GM21717 (cell line): ENCODE results near the gene CFAP43.
A peak's percentile ranks its signal among the peaks of the same experiment; 100 is the strongest.

ENCODE experiments used
- ATAC-seq: cut with Tn5 transposase; IDR thresholded peaks from one replicate; pipeline ENCODE4 v1.9.1; 2021; ENCODE audit warnings: mild to moderate bottlenecking, moderate library complexity; ENCODE audit not compliant: unreplicated experiment

The CFAP43 gene

DNA sequence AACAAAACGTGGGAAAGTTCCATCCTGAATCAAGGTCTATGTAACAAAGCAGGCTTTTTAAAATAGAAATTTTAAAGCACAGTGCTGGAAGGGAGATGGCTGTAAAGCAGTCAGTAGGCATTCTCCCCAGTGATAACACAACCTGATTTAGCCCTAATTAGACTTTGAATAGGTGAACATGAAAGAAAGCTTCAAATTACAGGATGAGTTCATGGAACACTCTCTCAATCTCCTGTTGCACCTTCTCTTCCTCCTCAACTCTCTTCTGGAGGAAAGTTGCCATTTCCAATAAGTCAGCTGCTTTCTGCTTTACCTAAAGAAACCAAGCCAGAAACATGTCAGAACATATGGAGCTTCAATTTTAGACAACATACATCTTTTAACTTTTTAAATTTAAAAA, 90.1 kb downstream of the CFAP43 start:
- no peak for ATAC-seq

DNA sequence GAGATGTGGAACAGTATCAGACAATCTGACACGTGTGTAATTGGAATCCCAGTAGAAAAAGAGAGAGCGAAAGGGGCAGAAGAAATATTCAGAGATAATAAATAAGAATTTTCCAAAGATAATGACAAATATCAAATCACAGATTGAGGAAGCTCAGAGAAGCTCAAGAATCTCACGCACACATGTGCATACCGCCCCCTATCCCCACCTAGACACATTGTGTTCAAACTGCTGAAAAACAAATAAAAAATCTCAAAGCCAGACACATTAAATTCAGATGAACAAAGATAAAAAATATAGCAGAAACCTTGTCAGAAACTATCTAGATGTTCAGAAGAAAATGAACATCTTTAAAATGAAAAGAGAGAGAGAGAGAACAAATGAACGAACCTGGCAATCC, 92.9 kb downstream of the CFAP43 start:
- no peak for ATAC-seq

DNA sequence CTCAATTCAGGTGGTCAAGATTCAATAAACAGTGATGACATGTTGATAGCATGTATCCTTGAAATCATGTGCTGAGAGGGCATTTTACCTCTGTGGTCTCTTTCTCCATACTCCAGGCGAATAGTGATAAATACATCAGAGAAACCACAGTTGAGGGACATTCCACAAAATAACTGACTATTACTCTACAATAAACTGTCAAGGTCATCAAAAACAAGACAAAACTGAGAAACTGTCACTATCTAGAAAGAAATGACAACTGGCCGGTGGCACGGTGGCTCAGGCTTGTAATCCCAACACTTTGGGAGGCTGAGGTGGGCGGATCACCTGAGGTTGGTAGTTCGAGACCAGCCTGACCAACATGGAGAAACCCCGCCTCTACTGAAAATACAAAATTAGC, 94.0 kb downstream of the CFAP43 start:
- no peak for ATAC-seq

DNA sequence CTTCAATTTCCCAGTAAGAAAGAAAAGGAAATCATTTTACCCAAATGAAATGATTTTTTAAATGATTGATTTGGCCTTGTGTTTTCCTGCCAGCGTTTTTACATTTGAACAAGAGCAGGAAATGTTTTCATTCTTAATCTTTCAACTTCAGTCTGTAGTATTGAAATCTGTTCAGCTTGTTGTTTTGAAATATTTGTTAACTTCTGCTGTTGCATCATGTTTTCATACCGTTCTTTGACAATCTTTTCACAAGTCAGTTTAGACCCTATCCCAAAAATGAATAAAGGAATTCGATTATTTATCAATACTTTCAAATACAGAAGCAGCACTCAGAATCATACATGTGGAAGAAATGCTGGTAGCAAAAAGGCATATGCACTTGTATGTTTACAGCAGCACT, 102.1 kb downstream of the CFAP43 start:
- no peak for ATAC-seq

DNA sequence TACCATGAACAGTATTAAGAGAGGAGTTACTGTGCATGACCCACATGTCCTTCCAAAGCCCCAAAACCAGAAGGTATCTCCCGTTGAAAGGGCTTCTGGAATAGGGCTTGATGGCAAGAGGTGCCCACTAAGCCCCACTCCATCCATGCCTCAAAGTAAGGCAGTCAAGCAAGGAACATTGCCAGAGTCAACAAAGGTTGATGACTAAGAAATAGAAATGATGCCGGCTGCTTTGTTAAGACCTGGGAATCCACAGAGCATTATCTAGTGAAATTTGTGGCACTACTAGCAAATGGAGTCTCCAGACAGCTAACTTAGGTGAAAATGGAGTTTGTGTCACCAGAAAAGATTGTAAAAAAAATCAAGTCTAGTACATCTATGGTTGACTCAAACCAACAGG, 104.0 kb downstream of the CFAP43 start:
- ATAC-seq = no peak

DNA sequence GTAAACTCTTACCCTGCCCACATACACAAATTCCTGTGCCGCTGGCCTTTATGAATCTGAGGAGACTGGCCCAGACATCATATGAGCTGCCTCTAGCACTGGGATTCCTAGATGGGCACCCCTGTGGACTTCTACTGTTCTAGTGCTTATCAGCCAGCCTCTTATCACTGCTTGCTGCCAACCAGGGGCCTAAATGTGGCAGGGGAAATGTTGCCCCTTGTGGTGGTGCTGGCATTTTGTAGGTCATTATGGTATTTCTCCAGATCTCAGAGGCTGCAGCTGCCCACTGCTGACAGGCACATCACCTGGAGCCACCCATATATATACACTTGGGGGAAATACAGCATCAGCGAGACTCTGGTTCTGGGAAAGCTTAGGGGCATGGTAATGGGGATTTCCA, 104.8 kb downstream of the CFAP43 start:
- no peak for ATAC-seq

DNA sequence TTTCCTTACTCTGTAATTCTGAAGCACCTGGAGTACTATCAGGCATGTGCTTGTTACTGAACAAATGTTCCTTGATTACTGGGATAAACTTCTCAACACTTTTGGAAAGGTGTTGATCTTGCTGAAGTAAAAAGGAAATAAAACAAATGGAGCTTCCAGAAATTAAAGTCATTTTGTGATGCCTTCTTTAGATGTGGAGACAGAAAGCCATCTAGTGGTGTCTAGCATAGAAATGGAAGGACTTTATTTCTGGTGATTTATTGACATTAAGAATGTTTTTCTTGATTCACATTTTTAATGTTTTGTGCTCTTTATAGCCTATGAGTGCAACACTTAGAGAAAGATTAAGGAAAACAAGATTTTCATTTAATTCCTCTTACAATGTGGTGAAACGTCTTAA, 108.8 kb downstream of the CFAP43 start:
- no peak for ATAC-seq

DNA sequence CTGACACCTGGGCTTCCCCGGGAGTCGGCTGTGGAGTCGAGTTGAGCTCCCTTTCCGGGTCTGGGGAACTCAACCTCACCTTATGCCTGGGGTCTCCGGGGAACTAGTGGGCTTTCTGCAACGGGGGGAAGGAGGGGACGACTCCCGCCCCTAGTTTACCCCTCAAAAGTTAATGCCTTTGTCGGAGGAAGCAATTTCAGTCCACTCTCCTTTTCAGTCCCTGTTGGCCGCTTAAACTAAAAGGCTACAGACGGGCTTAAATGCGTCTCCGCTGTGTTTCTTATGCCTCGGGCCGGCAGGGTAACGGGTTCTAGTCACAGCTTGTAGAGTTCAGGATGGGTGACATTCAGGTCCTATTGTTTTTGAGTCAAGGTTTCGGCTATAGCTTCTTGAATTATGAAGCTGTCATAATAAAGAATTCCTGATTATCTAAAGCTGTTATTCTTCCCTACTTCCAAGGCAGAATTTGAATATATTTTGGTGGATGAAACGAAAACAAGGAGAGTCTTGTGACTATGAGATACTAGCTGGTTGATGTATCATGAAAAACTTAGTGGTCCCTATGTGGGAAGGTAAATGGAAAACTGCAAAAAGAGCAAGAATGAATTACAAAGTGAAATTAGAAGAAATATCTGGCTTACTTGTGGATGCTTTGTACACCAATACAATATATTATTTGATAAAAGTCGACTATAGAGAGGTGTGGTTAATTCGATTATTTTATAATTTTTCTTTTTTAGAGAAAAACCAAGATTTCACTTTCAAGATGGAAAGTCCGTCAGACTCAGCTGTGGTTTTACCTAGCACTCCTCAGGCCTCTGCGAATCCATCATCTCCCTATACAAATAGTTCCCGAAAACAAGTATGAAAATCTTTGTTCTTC, 109.7 kb downstream of the CFAP43 start:
- peak; percentile 2 for ATAC-seq

DNA sequence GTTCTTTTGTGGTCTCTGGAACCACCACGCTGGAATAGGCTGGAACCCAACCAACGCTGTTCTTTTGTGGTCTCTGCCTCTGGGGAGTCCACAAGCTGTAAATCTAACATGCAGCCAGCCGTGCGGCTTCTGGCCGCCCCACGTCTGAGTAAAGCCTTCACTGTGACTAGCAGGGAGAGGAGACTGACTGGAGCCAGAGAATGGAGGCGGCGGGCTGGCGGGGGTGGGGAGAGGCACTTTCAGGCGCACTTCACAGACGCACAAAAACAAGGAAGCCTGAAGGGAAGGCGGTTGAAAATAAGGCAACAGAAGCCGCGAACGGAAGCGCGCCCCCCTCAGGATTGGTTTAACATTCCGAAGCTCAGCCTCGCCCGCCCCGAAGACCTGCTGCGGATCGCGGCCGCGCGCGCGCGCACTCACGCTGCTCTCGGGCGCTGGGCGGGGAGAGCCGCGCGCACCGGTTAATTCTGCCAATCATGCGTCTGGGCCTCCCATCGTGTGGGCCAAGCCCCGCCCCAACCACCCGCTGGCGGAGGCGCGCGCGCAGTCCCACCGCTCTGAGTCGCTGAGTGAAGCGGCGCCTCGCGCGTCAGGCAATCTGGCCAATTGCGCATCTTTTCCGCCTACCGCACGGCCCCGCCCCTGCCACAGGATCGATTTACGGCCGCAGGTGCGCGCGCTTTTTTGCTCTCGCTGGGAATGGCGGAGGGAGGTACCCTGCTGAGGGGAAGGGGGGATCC, 110.5 kb downstream of the CFAP43 start, which contains the start of gene SFR1:
SFR1 (plus strand) TSS at position 687 of the 740 bp plus-strand sequence; CDS start at position 700, 13 bp downstream.
- ATAC-seq = peak; percentile 91

DNA sequence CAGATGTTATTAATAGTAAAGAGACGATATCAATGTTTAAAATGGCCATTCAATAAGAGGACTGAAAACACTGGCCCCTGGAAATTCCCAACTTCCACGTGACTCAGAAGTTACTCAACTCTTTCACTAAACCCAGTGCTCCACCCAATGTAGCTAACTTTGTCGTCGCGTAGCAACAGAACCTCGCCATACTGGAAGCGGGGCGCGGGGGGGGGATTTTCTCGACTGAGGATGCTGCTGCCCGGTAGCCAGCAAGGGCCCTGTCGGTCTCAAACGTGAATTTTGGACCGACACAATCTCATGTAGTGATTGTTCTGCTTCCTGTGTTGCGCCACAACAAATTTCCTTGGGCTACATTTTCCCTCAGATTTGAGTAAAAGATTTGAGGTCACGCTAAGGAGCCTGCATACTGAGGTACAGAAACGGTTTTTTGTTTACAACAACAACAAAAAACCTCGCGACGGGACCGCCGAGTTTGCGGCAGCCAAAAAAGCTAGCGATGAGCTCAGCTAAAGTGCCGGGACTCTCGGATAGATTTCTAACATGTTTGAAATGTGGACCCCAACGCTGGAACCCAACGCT, 111.2 kb downstream of the CFAP43 start:
- ATAC-seq = peak; percentile 39

DNA sequence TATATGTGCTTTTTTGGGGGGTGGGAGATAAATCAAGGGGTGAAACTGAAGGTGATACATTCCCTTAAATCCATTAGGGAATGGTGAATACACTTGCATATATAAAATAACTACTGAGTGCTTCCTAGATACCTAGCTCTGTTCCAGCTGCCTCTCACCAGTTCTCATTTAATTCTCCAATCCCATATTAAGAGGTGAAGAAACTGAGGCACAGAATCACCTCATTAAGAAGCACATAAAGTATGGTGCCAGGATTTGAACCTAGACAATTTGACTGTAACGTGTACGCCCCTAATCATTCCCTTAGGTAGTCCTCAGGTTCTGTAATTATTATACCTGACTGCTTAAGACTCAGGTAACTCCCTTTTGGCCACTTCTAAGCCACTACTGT, 111.7 kb downstream of the CFAP43 start:
- no peak for ATAC-seq

DNA sequence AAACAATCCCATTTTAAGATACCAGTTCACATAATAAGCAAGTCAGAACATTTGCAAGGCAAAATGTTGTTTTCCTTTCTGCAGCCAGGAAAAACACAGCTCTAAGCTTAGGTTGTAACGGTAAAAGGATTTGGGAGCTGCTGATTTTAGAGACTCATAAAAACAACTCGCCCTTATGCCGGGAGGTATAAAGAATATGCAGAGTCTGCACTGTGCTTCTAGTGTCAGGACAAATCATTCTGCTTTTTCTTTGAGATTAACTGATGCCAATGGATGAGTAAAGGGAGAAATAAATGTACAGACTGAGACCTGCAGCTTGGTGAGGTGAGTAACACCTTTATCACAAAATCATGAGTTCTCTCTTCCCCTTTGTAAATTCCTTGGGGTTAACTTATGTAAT, 112.2 kb downstream of the CFAP43 start:
- ATAC-seq = no peak

DNA sequence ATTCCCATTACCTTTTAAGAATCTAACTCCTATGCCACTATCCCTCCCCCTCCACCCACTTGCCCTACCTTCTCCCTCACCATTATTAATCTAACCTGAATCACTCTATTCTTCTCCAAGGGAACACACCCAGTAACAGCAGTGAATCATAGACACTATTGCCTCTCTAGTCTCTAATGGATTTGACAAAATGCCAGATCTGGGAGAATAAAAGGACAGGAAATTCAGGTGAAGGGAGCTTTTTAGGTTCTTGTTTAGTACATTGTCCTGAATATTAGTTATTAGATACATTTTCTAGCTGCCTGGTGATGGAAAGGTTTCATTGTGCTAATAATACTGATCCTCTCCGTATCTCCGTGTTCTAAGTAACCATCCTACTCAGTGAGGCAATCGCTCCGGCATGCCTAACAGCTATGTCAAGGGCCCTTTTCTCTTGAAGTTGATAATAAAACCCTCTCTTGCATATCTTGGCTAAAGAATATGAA, 114.3 kb downstream of the CFAP43 start:
- ATAC-seq = no peak

DNA sequence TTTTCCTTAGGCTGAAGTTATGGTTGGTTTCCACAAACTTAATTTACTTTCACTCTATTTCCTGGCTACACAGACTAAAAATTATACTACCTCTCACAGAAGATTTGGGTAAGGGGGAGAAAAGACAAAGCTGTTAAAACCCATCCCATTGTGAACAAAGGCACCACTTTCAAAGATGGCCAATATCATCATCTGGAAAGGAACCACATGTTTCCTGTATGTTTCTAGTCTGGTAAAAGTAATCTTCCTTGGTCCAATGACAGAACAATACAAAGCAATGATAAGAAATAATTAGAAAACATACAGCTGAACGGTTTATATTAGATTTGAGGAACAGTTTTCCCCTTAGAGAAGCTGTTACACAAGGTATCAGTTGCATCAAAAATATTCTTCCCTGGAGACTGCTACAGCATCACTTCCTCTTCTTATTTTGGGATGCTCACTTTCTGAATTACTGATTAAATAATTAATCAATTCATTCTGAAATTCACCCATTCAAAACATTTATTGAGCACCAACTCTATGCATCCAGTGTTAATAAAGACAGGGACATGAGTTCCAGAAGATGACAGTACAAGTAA, 118.7 kb downstream of the CFAP43 start:
- no peak for ATAC-seq

DNA sequence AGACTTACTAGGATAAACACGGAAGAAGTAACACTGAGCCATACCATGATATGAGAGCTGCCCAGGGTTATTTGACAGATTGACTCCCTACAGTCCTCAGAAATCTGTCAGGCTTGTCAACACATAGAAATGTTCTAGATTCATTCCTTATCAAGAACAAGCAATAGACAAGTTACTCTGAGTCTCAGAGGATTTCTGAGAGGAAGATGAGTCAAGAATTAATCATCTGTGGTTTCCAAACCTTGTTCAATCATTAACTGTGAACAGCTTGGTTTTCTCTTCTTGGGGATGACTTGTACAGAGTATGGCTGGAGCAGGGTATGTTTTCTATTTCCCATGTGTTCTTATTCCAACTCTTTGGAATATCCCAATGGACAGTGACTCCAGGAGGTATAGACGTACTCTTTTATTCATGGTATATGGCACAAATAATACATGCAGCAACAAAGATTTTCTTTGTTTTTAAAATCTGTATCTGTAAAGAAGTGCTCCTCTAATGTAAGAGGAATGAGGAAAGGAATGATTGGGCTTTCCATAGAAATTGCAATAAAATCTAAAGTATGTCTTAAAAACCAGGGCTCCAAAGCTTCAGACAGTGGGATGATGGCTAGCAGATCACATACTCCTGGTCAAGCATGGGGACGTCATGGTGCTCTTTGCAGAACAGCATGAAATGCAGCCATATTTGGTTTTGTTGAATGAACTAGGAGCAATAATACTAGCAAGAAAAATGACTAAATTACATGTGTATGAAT, 122.1 kb downstream of the CFAP43 start:
- ATAC-seq = no peak

DNA sequence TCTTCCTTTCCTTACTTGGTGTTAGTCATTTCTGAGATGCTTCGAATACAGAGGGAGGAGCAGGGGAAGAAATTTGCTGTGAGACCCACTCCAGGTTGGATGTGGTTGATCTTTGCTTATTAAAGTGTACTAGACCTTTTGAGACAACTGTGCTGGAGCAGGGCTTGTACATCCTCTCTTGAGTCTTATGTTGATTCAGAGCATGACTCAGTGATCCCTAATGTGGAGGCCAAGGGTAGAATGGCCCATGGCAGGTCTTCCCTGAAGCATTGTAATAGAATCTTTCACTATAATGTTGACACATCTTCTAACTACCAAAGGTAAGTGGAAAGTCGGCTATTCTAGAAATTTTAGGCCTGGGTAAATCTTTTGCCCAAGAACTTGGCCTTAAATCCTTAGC, 127.2 kb downstream of the CFAP43 start:
- no peak for ATAC-seq

DNA sequence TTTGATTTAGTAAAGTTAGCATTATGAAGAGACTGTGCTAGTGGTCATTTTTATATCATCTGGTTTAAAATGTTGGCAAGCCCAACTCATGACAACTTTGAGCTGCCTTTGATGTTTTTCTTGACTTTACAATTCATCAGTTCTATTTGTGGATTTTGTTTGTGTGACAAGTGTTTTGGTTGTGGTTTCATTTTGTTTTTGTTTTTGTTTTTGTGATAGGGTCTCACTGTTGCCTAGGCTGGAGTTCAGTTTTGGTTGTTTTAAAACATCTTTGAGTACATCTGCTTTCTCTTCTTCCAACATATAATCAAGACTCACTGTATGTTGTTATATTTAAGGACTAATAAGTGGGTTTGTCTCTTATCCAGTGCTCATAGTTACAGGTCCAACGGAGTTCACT, 127.7 kb downstream of the CFAP43 start:
- ATAC-seq = no peak

DNA sequence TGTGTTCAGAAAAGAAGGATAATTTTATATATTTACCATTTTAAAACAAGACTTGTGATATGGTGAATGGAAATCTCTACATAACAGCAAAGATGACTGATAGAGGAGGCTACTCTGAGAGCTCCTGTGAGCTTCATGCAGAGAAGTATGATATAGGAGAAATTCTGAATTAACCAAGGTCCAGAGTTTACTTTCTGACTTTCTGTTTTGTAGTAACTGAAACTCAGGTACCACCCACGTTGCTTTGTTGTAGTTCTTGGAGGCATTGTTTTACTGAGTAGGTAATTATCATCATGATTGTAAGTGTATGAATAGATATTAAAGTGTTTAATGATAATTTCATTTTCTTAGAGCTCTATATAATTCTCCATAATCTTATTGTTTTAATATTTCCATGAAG, 128.2 kb downstream of the CFAP43 start:
- ATAC-seq = no peak

DNA sequence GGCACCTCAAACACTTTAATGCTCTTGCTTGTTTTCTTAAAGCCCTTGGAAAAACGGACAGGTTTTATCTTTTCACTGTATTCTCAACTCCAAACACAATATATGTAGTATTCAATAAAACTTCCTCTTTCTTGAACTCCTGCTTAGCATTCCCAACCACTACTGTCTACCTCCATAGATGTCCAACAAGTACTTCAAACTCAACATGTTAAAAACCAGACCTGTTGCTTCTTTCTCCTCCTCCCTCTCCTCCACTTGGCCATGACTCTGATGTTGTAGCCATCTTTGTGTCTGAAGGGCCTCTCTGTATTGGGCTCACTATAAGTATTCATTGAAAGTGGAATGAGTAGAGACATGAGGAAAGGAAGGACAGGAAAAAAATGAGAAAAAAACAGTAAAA, 130.3 kb downstream of the CFAP43 start:
- no peak for ATAC-seq

DNA sequence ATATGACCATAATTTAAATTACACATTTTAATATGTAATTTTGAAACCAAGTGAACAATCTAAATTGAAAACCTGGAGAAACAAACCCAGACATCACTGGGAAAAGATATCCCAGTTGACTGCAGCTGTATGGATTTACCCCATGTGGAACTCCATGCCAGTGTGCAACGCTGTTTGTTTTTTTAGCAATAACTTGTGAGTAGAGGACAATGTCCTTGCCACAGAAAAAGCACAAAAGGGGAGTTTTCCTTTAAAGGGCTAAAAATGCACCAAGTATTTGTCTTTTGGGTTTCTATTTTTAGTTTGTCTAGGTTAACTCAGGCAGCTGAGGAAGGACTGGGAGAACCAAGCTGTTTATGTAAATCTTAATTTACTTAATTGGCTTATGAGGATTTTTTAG, 131.4 kb downstream of the CFAP43 start:
- ATAC-seq = no peak

DNA sequence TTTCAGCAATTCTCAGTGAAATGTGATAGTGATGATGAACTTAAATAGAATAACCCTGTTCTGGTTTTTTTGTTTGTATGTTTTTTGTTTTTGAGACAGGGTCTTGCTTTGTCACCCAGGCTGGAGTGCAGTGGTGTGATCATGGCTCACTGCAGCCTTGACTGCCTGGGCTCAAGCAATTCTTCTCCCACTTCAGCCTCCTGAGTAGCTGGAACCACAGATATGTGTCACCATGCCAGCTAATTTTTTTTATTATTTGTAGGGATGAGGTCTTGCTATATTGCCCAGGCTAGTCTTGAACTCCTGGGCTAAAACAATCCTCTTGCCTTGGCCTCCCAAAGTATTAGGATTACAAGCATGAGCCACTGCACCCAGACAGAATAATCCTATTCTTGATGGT, 132.2 kb downstream of the CFAP43 start:
- ATAC-seq = no peak
